HEK293T (cell line): ENCODE data around the gene EFCC1.

Source experiments
- CTCF ChIA-PET: fragments of 350-600 bp; formaldehyde crosslinking; extraction: SDS; loops from one replicate; lab custom pipeline; 2021; ENCODE audit warnings: antibody characterized with exemption, inconsistent platforms; lab: Yijun Ruan, JAX
- POLR2A ChIA-PET: fragments of 350-600 bp; formaldehyde crosslinking; extraction: SDS; loops from one replicate; lab custom pipeline; 2020; ENCODE audit warnings: antibody characterized with exemption, inconsistent platforms; lab: Yijun Ruan, JAX
- DNase-seq: peaks from one replicate; pipeline ENCODE4 v3.0.0; 2012; ENCODE audit warnings: mixed read lengths; ENCODE audit errors: extremely low spot score
- ARNT ChIP-seq: fragments of 450-650 bp; IDR thresholded peaks from 2 replicates; pipeline ENCODE4 v1.6.1; 2017; ENCODE audit warnings: mild to moderate bottlenecking
- BHLHE40 ChIP-seq: fragments of 450-650 bp; IDR thresholded peaks from 2 replicates; pipeline ENCODE4 v1.6.1; 2016; ENCODE audit warnings: mild to moderate bottlenecking, moderate library complexity, borderline replicate concordance
- CTBP1 ChIP-seq: fragments of 450-650 bp; IDR thresholded peaks from 2 replicates; pipeline ENCODE4 v1.6.1; 2016; ENCODE audit warnings: borderline replicate concordance
- ELF4 ChIP-seq: fragments of 450-650 bp; IDR thresholded peaks from 2 replicates; pipeline ENCODE4 v1.6.1; 2017; ENCODE audit warnings: antibody characterized with exemption
- FOXA1 ChIP-seq: fragments of 450-650 bp; IDR thresholded peaks from 2 replicates; pipeline ENCODE4 v1.6.1; 2016; ENCODE audit warnings: mild to moderate bottlenecking
- FOXK2 ChIP-seq: fragments of 450-650 bp; IDR thresholded peaks from 2 replicates; pipeline ENCODE4 v1.6.1; 2016; ENCODE audit warnings: mild to moderate bottlenecking
- FOXM1 ChIP-seq: fragments of 450-650 bp; IDR thresholded peaks from 2 replicates; pipeline ENCODE4 v1.6.1; 2017; ENCODE audit warnings: mild to moderate bottlenecking, borderline replicate concordance
- HDGF ChIP-seq: fragments of 450-650 bp; IDR thresholded peaks from 2 replicates; pipeline ENCODE4 v1.6.1; 2017; ENCODE audit warnings: antibody characterized with exemption, borderline replicate concordance
- L3MBTL2 ChIP-seq: fragments of 450-650 bp; conservative IDR thresholded peaks from 2 replicates; pipeline ENCODE4 v1.6.1; 2016; ENCODE audit warnings: mild to moderate bottlenecking
- LEF1 ChIP-seq: fragments of 450-650 bp; IDR thresholded peaks from 2 replicates; pipeline ENCODE4 v1.6.1; 2017; ENCODE audit warnings: mild to moderate bottlenecking, borderline replicate concordance
- NFRKB ChIP-seq: fragments of 450-650 bp; IDR thresholded peaks from 2 replicates; pipeline ENCODE4 v1.6.1; 2016; ENCODE audit warnings: mild to moderate bottlenecking, moderate library complexity
- PKNOX1 ChIP-seq: fragments of 450-650 bp; IDR thresholded peaks from 2 replicates; pipeline ENCODE4 v1.6.1; 2016
- SP1 ChIP-seq: fragments of 450-650 bp; IDR thresholded peaks from 2 replicates; pipeline ENCODE4 v1.6.1; 2017
- SUZ12 ChIP-seq: fragments of 450-650 bp; IDR thresholded peaks from 2 replicates; pipeline ENCODE4 v1.6.1; 2016; ENCODE audit warnings: mild to moderate bottlenecking
- TARDBP ChIP-seq: fragments of 450-650 bp; IDR thresholded peaks from 2 replicates; pipeline ENCODE4 v1.6.1; 2016
- ZNF384 ChIP-seq: fragments of 450-650 bp; IDR thresholded peaks from 2 replicates; pipeline ENCODE4 v1.6.1; 2016

The EFCC1 gene

DNA sequence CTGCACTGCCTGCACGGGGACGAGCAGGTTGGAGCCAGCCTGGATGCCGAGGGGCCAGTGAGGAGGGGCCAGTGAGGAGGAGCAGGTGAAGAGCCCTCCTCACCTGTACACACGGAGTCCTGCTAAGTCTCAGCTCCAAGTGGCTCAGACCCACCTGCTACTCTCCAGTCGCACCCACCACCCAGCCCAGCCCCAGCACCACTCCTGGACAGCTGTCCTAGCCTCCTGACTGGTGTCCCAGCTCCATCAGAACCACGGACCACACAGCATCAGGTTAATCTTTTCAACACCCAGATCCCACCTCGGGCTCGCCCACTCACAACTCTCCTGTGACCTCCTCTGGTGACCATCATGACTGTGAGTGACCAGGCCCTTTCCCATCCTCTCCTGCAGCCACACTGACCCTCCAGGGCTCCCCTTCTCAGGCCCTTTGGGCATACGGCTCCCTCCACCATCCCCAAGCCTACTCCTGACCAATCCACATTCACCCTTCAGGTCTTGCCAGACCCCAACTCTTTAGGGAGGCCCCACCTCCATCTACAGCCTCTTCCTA lies 13.8 kb downstream of the EFCC1 start:
- ChIA-PET POLR2A (interaction anchor here (0.9 kb wide), 1 partner anchor 12 kb away, joined by 3 read pairs; no protein-coding TSS in a partner anchor), CTCF (interaction anchor here (0.6 kb wide), 1 partner anchor 39 kb away, joined by 3 read pairs; no protein-coding TSS in a partner anchor)
- no peak for TF ChIP-seq ARNT
- no peak for TF ChIP-seq HDGF
- no peak for TF ChIP-seq NFRKB
- no peak for TF ChIP-seq FOXK2
- TF ChIP-seq ZNF384 = no peak
- no peak for TF ChIP-seq ELF4
- TF ChIP-seq FOXA1 = no peak
- TF ChIP-seq CTBP1 = no peak
- no peak for DNase-seq

GRCh38 chr3:129015388-129016105 lies 14.4 kb downstream of the EFCC1 start:
- CTCF ChIA-PET = interaction anchor here (0.6 to 1.2 kb wide), 2 partner anchors 38 to 45 kb away, joined by 3 to 5 read pairs; no protein-coding TSS in a partner anchor
- TF ChIP-seq CTBP1 (no peak), ARNT (no peak), LEF1 (no peak), ELF4 (no peak), FOXM1 (no peak), SP1 (no peak), L3MBTL2 (no peak), HDGF (no peak), FOXK2 (no peak), TARDBP (no peak)
- POLR2A ChIA-PET = no interaction called here
- no peak for DNase-seq

- TF ChIP-seq CTBP1 = no peak
- no peak for TF ChIP-seq TARDBP
- no peak for TF ChIP-seq FOXM1
- no peak for TF ChIP-seq BHLHE40
- no peak for TF ChIP-seq HDGF
- CTCF ChIA-PET = interaction anchor here (0.6 to 1.2 kb wide), 2 partner anchors 37 to 46 kb away, joined by 3 to 5 read pairs; no protein-coding TSS in a partner anchor
- no peak for DNase-seq
- POLR2A ChIA-PET = interaction anchor here (0.9 to 1.7 kb wide), 2 partner anchors 11 to 233 kb away, joined by 3 to 4 read pairs; partner anchors contain the start of gene COPG1
Measured at GRCh38 chr3:129016356-129016719, 15.2 kb downstream of the EFCC1 start.

- no peak for TF ChIP-seq L3MBTL2
- no peak for TF ChIP-seq FOXA1
- TF ChIP-seq NFRKB = no peak
- no peak for DNase-seq
- ChIA-PET CTCF (interaction anchor here (1.2 kb wide), 1 partner anchor 36 kb away, joined by 3 read pairs; no protein-coding TSS in a partner anchor), POLR2A (interaction anchor here (0.9 to 1.7 kb wide), 2 partner anchors 10 to 232 kb away, joined by 3 to 4 read pairs; partner anchors contain the start of gene COPG1)
Measured at GRCh38 chr3:129016720-129017483, 15.8 kb downstream of the EFCC1 start.

GRCh38 chr3:129017484-129017899 lies 16.4 kb downstream of the EFCC1 start:
- DNase-seq = no peak
- ChIA-PET POLR2A (interaction anchor here (0.9 to 1.7 kb wide), 2 partner anchors 10 to 232 kb away, joined by 3 to 4 read pairs; partner anchors contain the start of gene COPG1), CTCF (no interaction called here)
- no peak for TF ChIP-seq HDGF
- no peak for TF ChIP-seq FOXM1
- TF ChIP-seq CTBP1 = no peak
- TF ChIP-seq ZNF384 = no peak
- no peak for TF ChIP-seq TARDBP
- TF ChIP-seq ELF4 = no peak
- no peak for TF ChIP-seq FOXA1
- TF ChIP-seq ARNT = no peak
- no peak for TF ChIP-seq SUZ12
- no peak for TF ChIP-seq BHLHE40
- no peak for TF ChIP-seq L3MBTL2
- TF ChIP-seq LEF1 = no peak
- TF ChIP-seq FOXK2 = no peak
- no peak for TF ChIP-seq PKNOX1

- CTCF ChIA-PET = no interaction called here
- TF ChIP-seq L3MBTL2 (no peak), ELF4 (no peak), LEF1 (no peak), PKNOX1 (no peak)
- DNase-seq = no peak
Measured at GRCh38 chr3:129018271-129018670, 17.2 kb downstream of the EFCC1 start.

More at GRCh38 chr3:129018271-129018670, 17.2 kb downstream of the EFCC1 start:
- POLR2A ChIA-PET = no interaction called here
